WTC11 (cell line): ENCODE measurements around the gene AVEN. TPM values are rescaled to one million over a fixed set of nuclear protein-coding genes. Genes with fewer than 3 reads are reported as not detected.

ENCODE experiments used
- ATAC-seq: fragments of 200-7000 bp; cut with Tn5 transposase; 2 replicates; pipeline ENCODE4 v1.10.0; 2021; ENCODE audit warnings: mild to moderate bottlenecking, moderate library complexity
- CTCF ChIA-PET: fragments of 300-600 bp; sonication (Branson Sonifier 250); formaldehyde crosslinking; loops from one replicate; lab custom pipeline; 2021; ENCODE audit warnings: antibody characterized with exemption; lab: Charles Lee
- POLR2A ChIA-PET: fragments of 350-600 bp; sonication (Branson Sonifier 250); formaldehyde crosslinking; loops from one replicate; lab custom pipeline; 2021; ENCODE audit warnings: antibody characterized with exemption; lab: Charles Lee
- DNase-seq: peaks from one replicate; pipeline ENCODE4 v3.0.0; 2021; ENCODE audit warnings: low spot score
- H3K27ac Mint-ChIP-seq: 2 replicates; pipeline ENCODE4 v1.8.0; 2021; ENCODE audit warnings: mixed read lengths
- H3K27me3 Mint-ChIP-seq: 2 replicates; pipeline ENCODE4 v1.8.0; 2021; ENCODE audit warnings: low read depth, mild to moderate bottlenecking, moderate library complexity, mixed read lengths
- H3K36me3 Mint-ChIP-seq: 2 replicates; pipeline ENCODE4 v1.8.0; 2021; ENCODE audit warnings: mixed read lengths
- H3K4me1 Mint-ChIP-seq: 2 replicates; pipeline ENCODE4 v1.8.0; 2022; ENCODE audit warnings: mixed read lengths
- H3K4me3 Mint-ChIP-seq: 2 replicates; pipeline ENCODE4 v1.8.0; 2021; ENCODE audit warnings: mild to moderate bottlenecking, moderate library complexity, mixed read lengths
- H3K9me3 Mint-ChIP-seq: 2 replicates; pipeline ENCODE4 v1.8.0; 2021; ENCODE audit warnings: mixed read lengths
- AFF4 ChIP-seq: sonication (generic); formaldehyde crosslinking; IDR thresholded peaks from 2 replicates; pipeline ENCODE4 v1.8.1; 2023; ENCODE audit warnings: mild to moderate bottlenecking, missing genetic modification reagents, borderline replicate concordance
- ATF3 ChIP-seq: sonication (generic); formaldehyde crosslinking; conservative IDR thresholded peaks from 2 replicates; pipeline ENCODE4 v1.8.1; 2022; ENCODE audit warnings: mild to moderate bottlenecking, missing genetic modification reagents
- CBFB ChIP-seq: sonication (generic); formaldehyde crosslinking; IDR thresholded peaks from 2 replicates; pipeline ENCODE4 v1.8.1; 2022; ENCODE audit warnings: mild to moderate bottlenecking, low read depth, missing genetic modification reagents
- FOXP1 ChIP-seq: sonication (generic); formaldehyde crosslinking; IDR thresholded peaks from 2 replicates; pipeline ENCODE4 v1.8.0; 2022; ENCODE audit warnings: missing genetic modification reagents, mild to moderate bottlenecking, moderate library complexity, borderline replicate concordance
- FOXP4 ChIP-seq: sonication (generic); formaldehyde crosslinking; IDR thresholded peaks from 2 replicates; pipeline ENCODE4 v1.8.0; 2022; ENCODE audit warnings: mild to moderate bottlenecking, missing genetic modification reagents
- MAX ChIP-seq: sonication (generic); formaldehyde crosslinking; IDR thresholded peaks from 2 replicates; pipeline ENCODE4 v1.8.0; 2022; ENCODE audit warnings: mild to moderate bottlenecking, missing genetic modification reagents
- NFATC4 ChIP-seq: fragments of 250-450 bp; sonication (Bioruptor Pico); IDR thresholded peaks from 2 replicates; pipeline ENCODE4 v1.9.0; 2021; ENCODE audit warnings: mild to moderate bottlenecking
- NFYB ChIP-seq: sonication (generic); formaldehyde crosslinking; conservative IDR thresholded peaks from 2 replicates; pipeline ENCODE4 v1.8.0; 2022; ENCODE audit warnings: low read depth, missing genetic modification reagents
- PRDM15 ChIP-seq: sonication (generic); formaldehyde crosslinking; IDR thresholded peaks from 2 replicates; pipeline ENCODE4 v1.8.0; 2022; ENCODE audit warnings: missing genetic modification reagents
- SP1 ChIP-seq: sonication (generic); formaldehyde crosslinking; conservative IDR thresholded peaks from 2 replicates; pipeline ENCODE4 v1.8.1; 2022; ENCODE audit warnings: missing genetic modification reagents
- TP53 ChIP-seq: sonication (generic); formaldehyde crosslinking; IDR thresholded peaks from 2 replicates; pipeline ENCODE4 v1.8.1; 2023; ENCODE audit warnings: mild to moderate bottlenecking, missing genetic modification reagents
- USF1 ChIP-seq: sonication (generic); formaldehyde crosslinking; IDR thresholded peaks from 2 replicates; pipeline ENCODE4 v1.8.0; 2022; ENCODE audit warnings: mild to moderate bottlenecking, missing genetic modification reagents
- ZNF138 ChIP-seq: sonication (generic); formaldehyde crosslinking; conservative IDR thresholded peaks from 2 replicates; pipeline ENCODE4 v1.8.1; 2022; ENCODE audit warnings: mild to moderate bottlenecking, moderate library complexity, missing genetic modification reagents
- ZNF396 ChIP-seq: fragments of 250-450 bp; sonication (Bioruptor Pico); IDR thresholded peaks from 2 replicates; pipeline ENCODE4 v1.8.0; 2021; ENCODE audit warnings: mild to moderate bottlenecking, moderate library complexity, borderline replicate concordance
- ZNF671 ChIP-seq: fragments of 250-450 bp; sonication (Bioruptor Pico); IDR thresholded peaks from 2 replicates; pipeline ENCODE4 v1.8.0; 2021; ENCODE audit warnings: mild to moderate bottlenecking
- ZSCAN18 ChIP-seq: fragments of 250-450 bp; sonication (Bioruptor Pico); IDR thresholded peaks from 2 replicates; pipeline ENCODE4 v2.1.2; 2022; ENCODE audit warnings: mild to moderate bottlenecking, moderate library complexity
- total RNA-seq: library from RNA; stranded (reverse); gene quantifications from 3 replicates; pipeline ENCODE4 v1.2.3, GENCODE V29; 2021

Gene AVEN
- total RNA-seq, 1 experiment from 2014 or later = 12.4 TPM

GRCh38 chr15:33910741-33911140, 128.3 kb downstream of the AVEN start:
- no peak for ATAC-seq
- DNase-seq = no peak
- H3K9me3 Mint-ChIP-seq = no peaks in the 10 kb centered on the region
- H3K36me3 Mint-ChIP-seq = no peaks in the 10 kb centered on the region
- peaks cover 44% of the 10 kb centered on the region for H3K4me1 Mint-ChIP-seq
- H3K4me3 Mint-ChIP-seq = no peak overlapping the region
- no peaks in the 10 kb centered on the region for H3K27me3 Mint-ChIP-seq
- no peak overlapping the region for H3K27ac Mint-ChIP-seq
- POLR2A ChIA-PET = no interaction called here
- CTCF ChIA-PET = no interaction called here
- TF ChIP-seq ZSCAN18 (CRISPR knock-in tag) (no peak), FOXP4 (CRISPR knock-in tag) (no peak), ZNF138 (CRISPR knock-in tag) (no peak), AFF4 (no peak), FOXP1 (no peak), PRDM15 (no peak), ATF3 (CRISPR knock-in tag) (no peak), NFYB (no peak), ZNF671 (CRISPR knock-in tag) (no peak), TP53 (no peak), ZNF396 (CRISPR knock-in tag) (no peak), NFATC4 (CRISPR knock-in tag) (no peak), MAX (CRISPR knock-in tag) (no peak), USF1 (CRISPR knock-in tag) (no peak), CBFB (CRISPR knock-in tag) (no peak), SP1 (CRISPR knock-in tag) (no peak)
- TF ChIP-seq, all 79 proteins: peak for 0
